AG09309 (cell line): Measurements from ENCODE around the gene SLC1A6.
"Not testable (repeated sequence)": the region's sequence is repeated elsewhere in the genome, so short reads cannot be mapped to it uniquely, and the experiment has no call there.

Source experiments
- DNase-seq: peaks from one replicate; pipeline ENCODE4 v3.0.0-alpha.2; 2010; ENCODE audit warnings: low read depth
- H3K4me3 ChIP-seq: 2 replicates; pipeline ENCODE4 v1.5.1; 2011; ENCODE audit warnings: mild to moderate bottlenecking, low read depth, low read length, moderate library complexity; ENCODE audit not compliant: control insufficient read depth
- TF ChIP-seq, protein P1 (sequence below): IDR thresholded peaks from 2 replicates; pipeline ENCODE4 v1.5.1; 2011; ENCODE audit warnings: mild to moderate bottlenecking, low read depth, low read length, inconsistent platforms; ENCODE audit not compliant: insufficient read depth, control insufficient read depth; ENCODE audit errors: missing control alignments

Gene SLC1A6

GRCh38 chr19:14949876-14950275, 29.8 kb downstream of the SLC1A6 start:
- H3K4me3 ChIP-seq, result no peak overlapping the region
- DNase-seq, result no peak
- TF ChIP-seq, protein P1, sequence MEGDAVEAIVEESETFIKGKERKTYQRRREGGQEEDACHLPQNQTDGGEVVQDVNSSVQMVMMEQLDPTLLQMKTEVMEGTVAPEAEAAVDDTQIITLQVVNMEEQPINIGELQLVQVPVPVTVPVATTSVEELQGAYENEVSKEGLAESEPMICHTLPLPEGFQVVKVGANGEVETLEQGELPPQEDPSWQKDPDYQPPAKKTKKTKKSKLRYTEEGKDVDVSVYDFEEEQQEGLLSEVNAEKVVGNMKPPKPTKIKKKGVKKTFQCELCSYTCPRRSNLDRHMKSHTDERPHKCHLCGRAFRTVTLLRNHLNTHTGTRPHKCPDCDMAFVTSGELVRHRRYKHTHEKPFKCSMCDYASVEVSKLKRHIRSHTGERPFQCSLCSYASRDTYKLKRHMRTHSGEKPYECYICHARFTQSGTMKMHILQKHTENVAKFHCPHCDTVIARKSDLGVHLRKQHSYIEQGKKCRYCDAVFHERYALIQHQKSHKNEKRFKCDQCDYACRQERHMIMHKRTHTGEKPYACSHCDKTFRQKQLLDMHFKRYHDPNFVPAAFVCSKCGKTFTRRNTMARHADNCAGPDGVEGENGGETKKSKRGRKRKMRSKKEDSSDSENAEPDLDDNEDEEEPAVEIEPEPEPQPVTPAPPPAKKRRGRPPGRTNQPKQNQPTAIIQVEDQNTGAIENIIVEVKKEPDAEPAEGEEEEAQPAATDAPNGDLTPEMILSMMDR, result no peak

DNA sequence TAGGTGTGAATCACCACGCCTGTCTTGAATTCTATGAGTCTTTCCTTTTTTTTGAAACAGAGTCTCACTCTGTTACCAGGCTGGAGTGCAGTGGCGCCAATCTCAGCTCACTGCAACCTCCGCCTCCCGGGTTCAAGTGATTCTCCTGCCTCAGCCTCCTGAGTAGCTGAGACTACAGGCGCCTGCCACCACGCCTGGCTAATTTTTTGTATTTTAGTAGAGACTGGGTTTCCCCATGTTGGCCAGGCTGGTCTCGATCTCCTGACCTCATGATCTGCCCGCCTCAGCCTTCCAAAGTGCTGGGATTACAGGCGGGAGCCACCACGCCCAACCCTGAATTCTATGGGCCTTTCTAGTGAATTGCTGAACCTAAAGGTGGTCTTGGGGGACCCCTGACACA, 30.3 kb downstream of the SLC1A6 start:
- H3K4me3 ChIP-seq, DNase-seq: not testable (repeated sequence)

DNA sequence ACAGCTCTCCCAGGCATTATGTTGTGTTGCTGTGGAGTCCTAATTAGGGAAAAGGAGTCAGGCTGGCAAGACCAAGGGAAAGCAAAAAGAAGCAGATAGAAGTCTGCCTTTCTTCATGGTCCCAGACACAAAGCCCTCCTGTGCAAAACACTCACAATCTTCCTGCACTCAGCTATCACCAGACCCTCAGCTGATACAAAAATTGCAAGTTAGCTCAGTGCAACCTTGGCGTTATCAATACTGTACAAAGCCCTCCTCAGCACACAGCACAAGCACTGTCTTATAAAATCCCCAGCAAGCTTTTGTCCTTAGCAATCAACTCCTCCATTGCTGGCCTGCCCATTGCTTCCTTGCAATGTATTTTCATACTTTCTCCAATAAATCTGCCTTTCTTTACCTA, 35.2 kb downstream of the SLC1A6 start:
- H3K4me3 ChIP-seq, result no peak overlapping the region
- TF ChIP-seq, protein P1, result no peak
- no peak for DNase-seq

DNA sequence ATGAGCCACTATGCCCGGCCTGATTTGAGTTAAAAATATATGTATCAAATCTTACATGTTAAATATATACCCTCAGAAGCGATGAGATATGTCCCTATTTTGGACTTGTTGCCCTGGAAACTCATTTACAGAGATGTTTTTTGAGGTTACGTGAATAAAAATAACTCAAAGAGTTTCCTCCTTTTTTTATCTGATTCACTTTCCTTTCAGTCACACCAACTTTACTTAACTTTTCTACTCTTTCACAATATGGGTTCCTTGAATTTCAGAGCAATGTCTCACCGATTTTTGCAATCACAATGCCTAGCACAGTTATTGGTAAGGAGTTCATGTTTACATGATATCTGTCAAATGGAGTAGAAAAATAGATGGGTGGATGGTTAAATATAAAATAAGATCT, 36.1 kb downstream of the SLC1A6 start:
- peak; percentile 4 for DNase-seq
- H3K4me3 ChIP-seq, result no peak overlapping the region

DNA sequence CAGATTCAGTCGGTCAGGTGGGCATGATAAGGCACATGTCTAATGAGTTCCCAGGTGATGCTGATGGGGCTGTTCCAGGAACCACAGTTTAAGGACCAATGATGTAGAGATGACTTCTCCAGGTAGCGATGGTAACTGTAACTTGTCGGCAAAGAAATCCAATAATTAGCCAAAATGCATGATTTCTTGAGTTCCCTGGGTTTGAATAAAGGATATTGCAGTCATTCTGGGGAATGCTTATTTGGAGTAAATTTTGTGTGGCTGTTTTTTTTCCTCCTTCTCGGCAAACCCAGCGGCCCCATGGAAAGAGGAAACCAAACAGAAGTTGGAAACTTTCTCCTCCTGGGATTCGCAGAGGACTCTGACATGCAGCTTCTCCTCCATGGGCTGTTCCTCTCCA, 38.5 kb downstream of the SLC1A6 start, which contains the start of gene OR7C2:
Gene OR7C2, plus strand, starts transcription at position 301 of the 400 bp plus-strand sequence. Its CDS starts 0 bp downstream, at position 301.
- no peak within 1 kb of the TSS for H3K4me3 ChIP-seq
- TF ChIP-seq, protein P1, result no peak
- DNase-seq, result no peak

More for the DNA sequence above, 36.1 kb downstream of the SLC1A6 start:
- TF ChIP-seq, protein P1, result no peak

DNA sequence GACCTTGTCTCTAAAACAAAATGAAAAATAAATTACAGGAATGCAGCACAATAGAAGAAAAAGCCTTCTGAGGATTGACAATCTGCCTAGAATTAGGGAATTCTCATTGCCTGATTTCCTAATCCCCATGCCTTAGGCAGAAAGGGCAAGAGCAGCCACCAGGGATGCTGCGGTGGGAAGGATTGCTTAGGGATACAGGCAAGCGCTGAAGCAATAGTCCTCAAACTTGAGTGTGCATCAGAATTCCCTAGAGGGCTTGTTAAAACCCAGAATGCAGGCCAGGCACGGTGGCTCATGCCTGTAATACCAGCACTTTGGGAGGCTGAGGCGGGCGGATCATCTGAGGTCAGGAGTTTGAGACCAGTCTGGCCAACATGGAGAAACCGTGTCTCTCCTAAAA, 39.4 kb downstream of the SLC1A6 start:
- no peak overlapping the region for H3K4me3 ChIP-seq
- no peak for DNase-seq
- TF ChIP-seq, protein P1, result no peak

DNA sequence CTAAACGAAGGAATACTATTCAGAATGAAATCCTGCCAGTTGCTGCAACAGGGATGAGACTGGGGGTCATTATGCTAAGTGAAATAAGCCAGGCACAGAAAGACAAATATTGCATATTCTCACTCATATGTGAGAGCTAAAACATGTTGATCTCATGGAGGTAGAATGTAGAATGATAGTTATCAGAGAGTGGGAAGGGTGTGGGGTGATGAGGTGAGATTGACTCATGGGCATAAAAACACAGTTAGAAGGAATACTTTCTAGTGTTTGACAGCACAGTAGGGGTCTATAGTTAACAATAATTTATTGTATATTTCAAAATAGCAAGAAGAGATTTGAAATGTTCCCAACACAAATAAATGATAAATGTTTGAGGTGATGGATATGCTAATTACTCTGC, 46.2 kb downstream of the SLC1A6 start:
- no peak for DNase-seq
- TF ChIP-seq, protein P1, result no peak
- H3K4me3 ChIP-seq, result no peak overlapping the region
